ENCODE measurements around the gene MT1A. TPM values are rescaled to one million over a fixed set of nuclear protein-coding genes. Genes with fewer than 3 reads are reported as not detected.

Gene MT1A
- total and polyA plus RNA-seq, 2 donors (not counting 3 experiments of a cell fraction or from before 2014, with no cell fraction given) = 6.5 to 8.4 TPM

DNA sequence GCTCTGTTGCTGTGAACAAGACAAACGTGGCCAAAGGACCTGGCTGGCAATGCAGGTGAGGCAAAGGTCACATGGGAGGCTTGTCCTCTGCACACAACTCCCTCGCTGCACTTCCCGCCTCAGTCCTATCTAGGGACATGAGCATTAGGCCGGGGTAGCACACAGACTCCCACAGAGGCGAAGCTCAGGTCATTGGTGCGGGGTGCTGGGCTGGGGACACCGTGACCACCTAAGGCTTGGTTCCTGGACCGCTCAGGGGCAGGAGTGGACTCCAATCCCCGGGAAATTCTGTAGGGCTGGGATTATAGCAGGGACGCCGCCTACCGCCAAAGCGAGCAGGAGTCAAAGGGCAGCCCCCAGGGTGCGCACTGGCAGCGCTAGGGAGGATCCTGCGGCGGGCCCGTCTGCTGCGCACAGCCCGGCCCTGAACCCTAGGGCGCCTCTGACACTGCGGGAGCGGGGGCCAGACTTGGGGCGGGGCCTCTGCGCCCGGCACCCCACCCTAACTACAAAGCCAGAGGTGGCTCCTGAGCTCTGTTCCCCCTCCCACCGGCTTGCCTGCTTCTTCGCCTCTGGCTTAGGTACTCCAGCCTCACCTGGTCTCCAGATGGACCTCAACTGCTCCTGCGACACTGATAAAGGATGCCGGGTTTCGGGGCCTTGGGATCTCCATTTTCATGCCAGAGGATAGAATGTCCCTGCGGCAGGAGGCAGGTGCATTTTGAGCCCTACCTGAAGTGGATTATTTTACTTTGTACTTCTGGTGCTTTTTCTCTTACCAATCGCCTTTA, 9.4 kb downstream of the MT1A start:
- ChIA-PET POLR2A (no interaction called here), CTCF (no interaction called here)
- H3K36me3 ChIP-seq (ENCODE audit: control insufficient read depth in 2 of 2, extremely low read depth in 1 of 2, insufficient read depth in 2 of 2, low read length in 2 of 2) = no peaks in the 10 kb centered on the region
- no peak overlapping the region for H3K27ac ChIP-seq (ENCODE audit: insufficient read depth, low read depth, low read length)
- H3K9me3 ChIP-seq (replicated peaks; ENCODE audit: control insufficient read depth, insufficient read depth, low read length) = no peaks in the 10 kb centered on the region
- H2AFZ ChIP-seq (ENCODE audit: low read depth, low read length) = no peak overlapping the region
- BruUV-seq (replicated peaks) = no TSS peak
- H3K4me1 ChIP-seq (ENCODE audit: control insufficient read depth, extremely low read depth, insufficient read depth, low read length) = peaks cover 7% of the 10 kb centered on the region
- dilution Hi-C loops (cut with MboI; ENCODE audit: extremely low pct_ligation_motif_present, low sequenced_read_pairs) (no loop called here), intact Hi-C loops (cut with micrococcal nuclease) (no loop called here)
- H3K27me3 ChIP-seq (ENCODE audit: control insufficient read depth in 2 of 2, insufficient read depth in 2 of 2, low read length in 2 of 2) = peaks cover 50 to 71% of the 10 kb centered on the region in 2 experiments
- H3K4me2 ChIP-seq (ENCODE audit: insufficient read depth, low read length) = no peak overlapping the region
- DNase-seq (ENCODE audit: low read depth, low spot score) (no peak), FAIRE-seq (no peak)
- H4K20me1 ChIP-seq (replicated peaks; ENCODE audit: control insufficient read depth, extremely low read depth, insufficient read depth, low read length) = no peaks in the 10 kb centered on the region
- H3K9ac ChIP-seq (replicated peaks; ENCODE audit: extremely low read depth, insufficient read depth, low read length) = no peak overlapping the region
- H3K79me2 ChIP-seq (ENCODE audit: control insufficient read depth, insufficient read depth, low read length) = no peaks in the 10 kb centered on the region
- TF ChIP-seq EZH2 (IDR thresholded peaks at IDR 0.05; ENCODE audit: borderline replicate concordance, low read depth, low read length, severe bottlenecking) (peak; percentile 66), MYC (IDR thresholded peaks at IDR 0.05; ENCODE audit: low read depth, low read length) (no peak)
- no peaks in the 10 kb centered on the region for H3K9me1 ChIP-seq (replicated peaks; ENCODE audit: control insufficient read depth, extremely low read depth, insufficient read depth, low read length)
- H3K4me3 ChIP-seq (replicated peaks in 1 of 3; ENCODE audit: insufficient read depth in 1 of 3, low read depth in 1 of 3, low read length in 3 of 3) = no peak overlapping the region

GRCh38 chr16:56649271-56649670, 10.8 kb downstream of the MT1A start:
- no TSS peak for BruUV-seq (replicated peaks)
- Histone ChIP-seq H3K9me3 (replicated peaks; ENCODE audit: control insufficient read depth, insufficient read depth, low read length) (no peaks in the 10 kb centered on the region), H2AFZ (ENCODE audit: low read depth, low read length) (no peak overlapping the region), H3K9me1 (replicated peaks; ENCODE audit: control insufficient read depth, extremely low read depth, insufficient read depth, low read length) (no peaks in the 10 kb centered on the region), H3K36me3 (ENCODE audit: control insufficient read depth in 2 of 2, extremely low read depth in 1 of 2, insufficient read depth in 2 of 2, low read length in 2 of 2) (no peaks in the 10 kb centered on the region), H3K27me3 (ENCODE audit: control insufficient read depth in 2 of 2, insufficient read depth in 2 of 2, low read length in 2 of 2) (peaks cover 46 to 59% of the 10 kb centered on the region in 2 experiments), H4K20me1 (replicated peaks; ENCODE audit: control insufficient read depth, extremely low read depth, insufficient read depth, low read length) (no peaks in the 10 kb centered on the region), H3K4me1 (ENCODE audit: control insufficient read depth, extremely low read depth, insufficient read depth, low read length) (no peaks in the 10 kb centered on the region), H3K27ac (ENCODE audit: insufficient read depth, low read depth, low read length) (no peak overlapping the region), H3K79me2 (ENCODE audit: control insufficient read depth, insufficient read depth, low read length) (no peaks in the 10 kb centered on the region), H3K9ac (replicated peaks; ENCODE audit: extremely low read depth, insufficient read depth, low read length) (no peak overlapping the region), H3K4me3 (replicated peaks in 1 of 3; ENCODE audit: insufficient read depth in 1 of 3, low read depth in 1 of 3, low read length in 3 of 3) (no peak overlapping the region), H3K4me2 (ENCODE audit: insufficient read depth, low read length) (no peak overlapping the region)
- dilution Hi-C loops (cut with MboI; ENCODE audit: extremely low pct_ligation_motif_present, low sequenced_read_pairs) (no loop called here), intact Hi-C loops (cut with micrococcal nuclease) (no loop called here)
- CTCF ChIA-PET = interaction anchor here (1.1 kb wide), 1 partner anchor 52 kb away, joined by 4 read pairs; no protein-coding TSS in a partner anchor
- no peak for DNase-seq (ENCODE audit: low read depth, low spot score)
- no peak for FAIRE-seq
- POLR2A ChIA-PET = no interaction called here
- TF ChIP-seq, protein P1, sequence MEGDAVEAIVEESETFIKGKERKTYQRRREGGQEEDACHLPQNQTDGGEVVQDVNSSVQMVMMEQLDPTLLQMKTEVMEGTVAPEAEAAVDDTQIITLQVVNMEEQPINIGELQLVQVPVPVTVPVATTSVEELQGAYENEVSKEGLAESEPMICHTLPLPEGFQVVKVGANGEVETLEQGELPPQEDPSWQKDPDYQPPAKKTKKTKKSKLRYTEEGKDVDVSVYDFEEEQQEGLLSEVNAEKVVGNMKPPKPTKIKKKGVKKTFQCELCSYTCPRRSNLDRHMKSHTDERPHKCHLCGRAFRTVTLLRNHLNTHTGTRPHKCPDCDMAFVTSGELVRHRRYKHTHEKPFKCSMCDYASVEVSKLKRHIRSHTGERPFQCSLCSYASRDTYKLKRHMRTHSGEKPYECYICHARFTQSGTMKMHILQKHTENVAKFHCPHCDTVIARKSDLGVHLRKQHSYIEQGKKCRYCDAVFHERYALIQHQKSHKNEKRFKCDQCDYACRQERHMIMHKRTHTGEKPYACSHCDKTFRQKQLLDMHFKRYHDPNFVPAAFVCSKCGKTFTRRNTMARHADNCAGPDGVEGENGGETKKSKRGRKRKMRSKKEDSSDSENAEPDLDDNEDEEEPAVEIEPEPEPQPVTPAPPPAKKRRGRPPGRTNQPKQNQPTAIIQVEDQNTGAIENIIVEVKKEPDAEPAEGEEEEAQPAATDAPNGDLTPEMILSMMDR (IDR thresholded peaks at IDR 0.05; ENCODE audit: extremely low read depth in 1 of 2, insufficient read depth in 1 of 2, low read depth in 1 of 2, low read length in 2 of 2) = no peak
- TF ChIP-seq GATA2 (IDR thresholded peaks at IDR 0.05; ENCODE audit: insufficient read depth, insufficient read length, low read depth, low read length) (no peak), MYC (IDR thresholded peaks at IDR 0.05; ENCODE audit: low read depth, low read length) (no peak), JUN (IDR thresholded peaks at IDR 0.05; ENCODE audit: borderline replicate concordance, insufficient read depth, insufficient read length, low read depth) (no peak), POLR2AphosphoS5 (IDR thresholded peaks at IDR 0.05; ENCODE audit: insufficient read depth, low read depth, low read length) (no peak), FOS (IDR thresholded peaks at IDR 0.05; ENCODE audit: borderline replicate concordance, insufficient read depth, low read length) (no peak), EZH2 (IDR thresholded peaks at IDR 0.05; ENCODE audit: borderline replicate concordance, low read depth, low read length, severe bottlenecking) (no peak), POLR2A (IDR thresholded peaks at IDR 0.05; ENCODE audit: low read depth, low read length) (no peak)
- TF ChIP-seq, protein P2, sequence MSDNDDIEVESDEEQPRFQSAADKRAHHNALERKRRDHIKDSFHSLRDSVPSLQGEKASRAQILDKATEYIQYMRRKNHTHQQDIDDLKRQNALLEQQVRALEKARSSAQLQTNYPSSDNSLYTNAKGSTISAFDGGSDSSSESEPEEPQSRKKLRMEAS (IDR thresholded peaks at IDR 0.05; ENCODE audit: insufficient read depth, insufficient read length) = no peak
